ENCODE results near the gene EIF4E2.

EIF4E2 gene

DNA sequence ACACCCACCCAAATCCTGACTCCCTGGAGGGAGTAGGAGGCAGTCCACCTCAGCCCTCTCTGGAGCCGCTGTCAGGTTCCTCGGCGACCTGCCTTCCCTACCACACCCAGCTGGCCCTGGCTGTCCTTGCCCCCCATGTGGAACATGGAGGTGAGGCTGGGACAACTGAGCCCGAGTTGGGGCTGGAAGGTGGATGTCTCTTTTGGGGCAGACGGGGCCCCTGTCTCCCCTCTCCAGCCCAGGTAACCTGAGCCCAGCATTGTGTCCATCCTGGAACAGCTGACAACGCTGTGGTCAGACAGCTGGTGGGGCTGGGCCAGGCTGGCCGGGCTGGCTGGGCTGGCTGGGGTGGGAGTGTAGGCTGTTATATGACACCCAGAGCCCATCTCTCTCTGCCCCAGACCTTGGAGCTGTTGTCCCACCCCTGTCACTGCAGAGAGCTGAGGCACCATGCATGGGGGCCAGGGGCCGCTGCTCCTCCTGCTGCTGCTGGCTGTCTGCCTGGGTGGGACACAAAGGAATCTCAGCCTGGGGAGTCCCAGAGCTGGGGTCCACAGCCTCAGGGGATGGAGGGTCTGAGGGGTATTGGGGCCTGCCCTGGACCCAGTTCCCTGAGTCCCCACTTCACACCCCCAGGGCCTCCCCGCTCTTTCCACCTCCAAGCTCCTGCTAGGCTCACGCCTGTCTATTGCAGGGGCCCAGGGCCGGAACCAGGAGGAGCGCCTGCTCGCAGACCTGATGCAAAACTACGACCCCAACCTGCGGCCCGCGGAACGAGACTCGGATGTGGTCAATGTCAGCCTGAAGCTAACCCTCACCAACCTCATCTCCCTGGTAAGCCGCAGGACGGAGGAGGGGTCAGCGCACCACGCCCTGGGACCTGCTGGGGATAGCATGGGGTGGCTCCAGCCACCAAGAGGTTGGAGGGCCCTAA lies 10.9 kb upstream of the EIF4E2 start, which contains the start of gene CHRNG:
TSS of gene CHRNG (plus strand) at position 395 of the 934 bp plus-strand sequence. CDS start at position 451, 56 bp downstream.
- peak; percentile 73 for DNase-seq

DNA sequence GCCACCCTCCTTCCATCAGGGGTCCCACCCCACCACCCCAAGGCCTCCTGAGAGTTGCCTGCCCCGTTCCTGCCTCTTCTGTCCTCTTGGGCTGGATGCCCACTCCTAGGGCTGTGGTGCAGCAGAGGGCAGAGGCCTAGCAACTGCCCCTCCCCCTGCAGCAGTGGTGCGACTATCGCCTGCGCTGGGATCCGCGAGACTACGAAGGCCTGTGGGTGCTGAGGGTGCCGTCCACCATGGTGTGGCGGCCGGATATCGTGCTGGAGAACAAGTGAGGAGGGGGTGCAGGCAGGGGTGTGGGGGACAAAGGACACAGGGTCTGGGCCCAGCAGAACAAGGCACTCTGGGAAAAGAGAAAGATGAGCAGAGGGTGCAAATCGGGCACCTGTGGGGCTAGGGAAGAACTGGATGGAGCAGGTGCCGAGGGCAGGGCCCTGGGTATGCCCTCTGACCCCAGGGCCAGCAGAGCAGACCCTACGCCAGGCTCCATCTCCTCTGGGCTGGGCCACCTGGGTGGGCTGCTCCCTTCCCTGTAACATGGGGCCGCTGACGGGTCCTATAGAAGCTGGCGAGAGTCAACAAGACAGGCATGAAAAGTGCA lies 9.9 kb upstream of the EIF4E2 start:
- DNase-seq = no peak

DNA sequence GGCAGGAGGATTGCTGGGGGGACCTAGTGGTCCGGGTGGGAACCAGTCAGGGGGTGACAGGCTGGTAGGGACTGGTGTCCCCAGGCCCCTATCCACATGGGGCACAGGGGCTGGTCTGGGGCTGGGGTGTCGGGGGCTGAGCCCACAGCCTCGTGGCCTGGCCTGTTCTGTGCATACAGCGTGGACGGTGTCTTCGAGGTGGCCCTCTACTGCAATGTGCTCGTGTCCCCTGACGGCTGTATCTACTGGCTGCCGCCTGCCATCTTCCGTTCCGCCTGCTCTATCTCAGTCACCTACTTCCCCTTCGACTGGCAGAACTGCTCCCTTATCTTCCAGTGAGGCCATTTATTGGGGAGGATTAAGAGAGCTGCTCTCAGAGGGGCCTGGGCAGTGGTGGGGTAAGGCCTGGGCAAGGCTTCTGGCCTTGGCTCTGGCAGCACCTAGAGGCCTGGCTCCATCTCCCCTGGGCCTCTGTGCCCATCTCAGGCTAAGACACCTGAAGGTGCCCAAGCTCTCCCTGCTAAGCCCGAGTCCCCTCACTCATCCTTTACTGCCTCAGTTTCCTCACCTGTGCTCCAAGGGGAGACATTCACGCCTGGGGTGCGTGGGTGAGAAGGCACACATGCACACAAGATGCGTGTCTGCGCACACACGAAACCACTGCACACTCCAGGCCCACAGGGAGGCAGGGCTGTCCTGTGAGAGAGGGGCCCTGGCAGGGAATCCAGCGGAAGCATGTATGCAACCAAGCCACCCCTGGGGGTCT lies 9.1 kb upstream of the EIF4E2 start:
- no peak for DNase-seq

DNA sequence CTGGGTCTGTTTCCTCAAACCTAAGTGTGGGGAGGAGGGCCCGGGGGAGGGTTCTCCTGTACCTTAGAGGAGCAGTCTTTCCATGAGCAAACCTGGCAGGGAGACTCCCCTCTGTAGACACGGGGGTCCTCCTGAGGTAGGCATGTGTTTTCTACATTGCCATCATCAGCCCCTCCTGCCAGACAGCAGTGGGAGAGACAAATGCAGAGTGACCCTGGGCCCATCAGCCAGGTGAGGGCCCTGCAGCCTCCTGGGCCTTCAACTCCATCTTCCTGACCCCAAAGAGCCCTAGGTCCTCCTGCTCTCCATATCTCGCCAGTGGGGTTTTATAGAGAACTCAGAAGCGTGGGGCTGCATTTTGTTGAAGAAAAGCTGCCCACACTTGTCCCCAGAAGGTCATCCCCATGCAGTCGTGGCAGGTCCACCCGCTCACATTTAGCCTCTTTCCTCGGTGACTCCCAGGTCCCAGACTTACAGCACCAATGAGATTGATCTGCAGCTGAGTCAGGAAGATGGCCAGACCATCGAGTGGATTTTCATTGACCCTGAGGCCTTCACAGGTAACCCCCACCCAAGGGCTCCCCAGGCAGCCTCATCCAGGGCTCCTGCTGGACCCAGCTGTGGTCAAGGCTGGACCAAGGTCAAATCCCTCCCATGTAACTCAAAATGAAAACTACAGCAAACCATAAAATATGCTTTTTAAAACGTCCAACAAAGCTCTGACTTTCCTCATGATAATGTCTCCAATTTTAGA lies 8.4 kb upstream of the EIF4E2 start:
- DNase-seq = no peak

DNA sequence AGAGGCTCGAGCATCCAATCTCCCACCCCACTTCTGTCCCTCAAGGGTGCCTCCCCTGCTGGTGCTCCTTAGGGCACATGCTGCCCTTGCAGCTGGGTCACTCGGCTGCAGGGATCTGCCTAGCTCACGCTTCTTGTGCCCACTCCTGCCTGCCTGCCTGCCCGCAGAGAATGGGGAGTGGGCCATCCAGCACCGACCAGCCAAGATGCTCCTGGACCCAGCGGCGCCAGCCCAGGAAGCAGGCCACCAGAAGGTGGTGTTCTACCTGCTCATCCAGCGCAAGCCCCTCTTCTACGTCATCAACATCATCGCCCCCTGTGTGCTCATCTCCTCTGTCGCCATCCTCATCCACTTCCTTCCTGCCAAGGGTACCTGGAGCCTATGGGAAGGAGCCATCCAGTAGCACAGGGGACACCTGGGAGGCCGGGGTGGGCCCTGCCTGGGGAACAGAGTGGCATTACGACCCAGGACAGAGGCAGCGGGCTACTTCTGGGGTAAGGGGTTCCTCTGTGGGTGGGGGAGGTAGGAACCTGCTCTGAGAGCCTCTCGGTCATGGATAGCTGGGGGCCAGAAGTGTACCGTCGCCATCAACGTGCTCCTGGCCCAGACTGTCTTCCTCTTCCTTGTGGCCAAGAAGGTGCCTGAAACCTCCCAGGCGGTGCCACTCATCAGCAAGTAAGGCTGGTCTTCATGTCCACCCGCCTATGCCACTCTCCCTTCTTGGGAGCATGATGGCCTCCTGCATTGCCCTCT lies 7.6 kb upstream of the EIF4E2 start:
- DNase-seq = no peak

DNA sequence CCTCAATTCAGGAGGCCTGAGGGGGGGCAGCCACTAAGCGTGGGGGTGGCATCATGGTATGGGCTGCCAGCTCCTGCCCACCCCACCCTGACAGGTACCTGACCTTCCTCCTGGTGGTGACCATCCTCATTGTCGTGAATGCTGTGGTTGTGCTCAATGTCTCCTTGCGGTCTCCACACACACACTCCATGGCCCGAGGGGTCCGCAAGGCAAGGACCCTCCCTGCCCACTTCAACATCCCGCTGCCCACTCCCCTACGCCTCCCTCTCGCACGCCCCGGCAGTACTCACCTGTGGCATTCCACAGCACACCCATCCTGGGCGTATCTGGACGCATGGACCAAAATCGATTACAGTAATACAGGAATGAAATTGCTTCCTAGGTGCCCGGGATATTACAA lies 7.0 kb upstream of the EIF4E2 start:
- no peak for DNase-seq

DNA sequence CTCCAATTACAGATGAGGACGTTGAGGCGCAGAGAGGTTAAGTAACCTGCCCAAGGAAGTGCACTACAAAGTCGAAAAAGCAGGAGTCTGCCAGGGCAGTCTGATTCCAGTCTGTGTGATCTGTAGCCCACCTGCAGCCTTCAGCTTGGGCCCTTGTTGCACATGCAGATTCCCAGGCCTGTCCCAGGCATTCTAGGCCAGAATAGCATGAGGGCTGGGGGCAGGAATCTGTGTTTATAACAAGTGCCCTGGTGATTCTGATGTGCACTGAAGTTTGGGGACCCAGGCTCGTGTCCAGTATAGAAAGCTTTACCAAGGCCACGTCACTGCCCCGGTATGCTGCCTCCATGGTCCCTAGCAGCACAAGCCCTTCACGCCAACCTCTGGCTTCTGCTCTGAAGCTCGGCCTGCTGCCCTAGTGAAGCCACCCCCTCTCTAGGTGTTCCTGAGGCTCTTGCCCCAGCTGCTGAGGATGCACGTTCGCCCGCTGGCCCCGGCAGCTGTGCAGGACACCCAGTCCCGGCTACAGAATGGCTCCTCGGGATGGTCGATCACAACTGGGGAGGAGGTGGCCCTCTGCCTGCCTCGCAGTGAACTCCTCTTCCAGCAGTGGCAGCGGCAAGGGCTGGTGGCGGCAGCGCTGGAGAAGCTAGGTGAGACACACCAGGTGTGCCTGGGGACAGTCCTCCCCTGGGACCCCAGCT lies 6.4 kb upstream of the EIF4E2 start:
- DNase-seq = no peak

DNA sequence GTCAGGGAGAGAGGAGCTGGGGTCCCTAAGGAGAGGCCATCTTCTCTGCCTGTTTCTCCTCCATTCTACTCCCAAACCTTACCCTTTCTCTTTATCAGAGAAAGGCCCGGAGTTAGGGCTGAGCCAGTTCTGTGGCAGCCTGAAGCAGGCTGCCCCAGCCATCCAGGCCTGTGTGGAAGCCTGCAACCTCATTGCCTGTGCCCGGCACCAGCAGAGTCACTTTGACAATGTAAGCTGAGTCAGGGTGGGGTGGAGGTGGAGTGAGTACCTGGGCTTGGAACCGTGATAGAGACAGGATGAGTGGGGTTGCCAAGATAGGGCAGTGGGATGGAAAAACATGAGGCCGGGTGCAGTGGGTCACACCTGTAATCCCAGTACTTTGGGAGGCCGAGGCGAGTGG lies 5.8 kb upstream of the EIF4E2 start:
- DNase-seq = no peak

DNA sequence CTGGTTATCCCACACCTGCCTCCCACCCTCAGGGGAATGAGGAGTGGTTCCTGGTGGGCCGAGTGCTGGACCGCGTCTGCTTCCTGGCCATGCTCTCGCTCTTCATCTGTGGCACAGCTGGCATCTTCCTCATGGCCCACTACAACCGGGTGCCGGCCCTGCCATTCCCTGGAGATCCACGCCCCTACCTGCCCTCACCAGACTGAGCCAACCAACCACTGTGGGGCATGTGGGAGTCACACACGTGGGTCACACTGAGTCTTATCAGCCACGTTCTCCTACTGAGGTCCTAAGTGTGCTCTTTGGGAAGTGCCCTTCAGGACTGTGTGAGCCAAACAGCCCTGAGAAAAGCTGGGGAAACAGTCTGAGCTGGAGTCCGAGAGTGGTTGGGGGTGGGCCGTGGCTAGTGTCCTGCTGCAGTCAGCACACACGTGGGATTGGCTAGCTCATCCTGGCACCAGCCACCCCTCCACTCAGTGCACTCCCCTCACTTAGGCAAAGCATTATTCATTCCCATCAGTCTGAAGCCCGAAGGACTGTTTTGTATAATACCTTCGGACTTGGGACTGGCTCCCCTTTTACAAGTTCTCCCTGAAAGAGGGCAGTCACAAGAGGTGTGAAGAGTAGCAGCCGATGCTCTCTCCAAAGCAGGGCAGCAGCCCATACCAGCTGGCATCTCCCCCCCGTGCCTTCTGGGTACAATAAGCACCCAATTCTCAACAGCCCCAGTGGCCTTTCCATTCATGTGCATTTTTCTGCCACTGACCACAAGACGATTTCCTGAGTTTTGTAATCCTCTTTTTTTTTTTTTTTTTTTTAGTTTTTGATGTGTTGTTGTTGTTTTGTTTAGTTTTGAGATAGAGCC lies 4.7 kb upstream of the EIF4E2 start:
- no peak for DNase-seq

DNA sequence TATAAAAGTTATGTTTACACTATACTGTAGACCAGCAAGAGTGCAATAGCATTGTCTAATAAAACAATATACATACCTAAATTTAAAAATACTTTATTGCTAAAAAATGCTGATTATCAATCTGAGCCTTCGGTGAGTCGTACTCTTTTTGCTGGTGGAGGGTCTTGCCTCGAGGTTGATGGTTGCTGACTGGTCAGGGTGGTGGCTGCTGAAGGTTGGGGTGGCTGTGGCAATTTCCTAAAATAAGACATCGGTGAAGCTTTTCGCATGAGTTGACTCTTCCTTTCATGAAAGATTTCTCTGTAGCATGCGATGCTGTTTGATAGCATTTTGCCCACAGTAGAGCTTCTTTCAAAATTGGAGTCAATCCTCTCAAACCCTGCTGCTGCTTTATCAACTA lies 2.5 kb upstream of the EIF4E2 start:
- DNase-seq = no peak

DNA sequence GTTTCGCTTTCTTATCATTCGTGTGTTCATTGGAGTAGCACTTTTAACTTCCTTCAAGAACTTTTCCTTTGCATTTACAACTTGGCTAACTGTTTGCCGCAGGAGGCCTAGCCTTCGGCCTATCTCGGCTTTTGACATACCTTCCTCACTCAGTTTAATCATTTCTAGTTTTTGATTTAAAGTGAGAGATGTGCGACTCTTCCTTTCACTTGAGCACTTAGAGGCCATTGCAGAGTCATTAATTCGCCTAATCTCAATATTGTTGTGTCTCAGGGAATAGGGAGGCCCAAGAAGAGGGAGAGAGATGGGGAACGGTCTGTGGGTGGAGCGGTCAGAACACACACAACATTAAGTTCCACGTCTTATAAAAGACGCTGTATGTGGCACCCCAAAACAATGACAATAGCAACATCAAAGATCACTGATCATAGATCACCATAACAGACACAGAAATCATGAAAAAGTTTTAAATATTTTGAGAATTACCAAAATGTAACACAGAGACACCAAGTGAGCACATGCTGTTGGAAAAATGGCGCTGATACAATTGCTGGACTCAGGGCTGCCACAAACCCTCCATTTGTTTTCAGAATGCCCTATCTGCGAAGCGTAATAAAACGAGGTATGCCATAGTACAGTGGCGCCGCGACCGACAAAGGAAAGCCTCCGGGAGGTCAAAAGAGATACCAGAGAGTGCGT lies 685 bp upstream of the EIF4E2 start:
- DNase-seq = no peak

DNA sequence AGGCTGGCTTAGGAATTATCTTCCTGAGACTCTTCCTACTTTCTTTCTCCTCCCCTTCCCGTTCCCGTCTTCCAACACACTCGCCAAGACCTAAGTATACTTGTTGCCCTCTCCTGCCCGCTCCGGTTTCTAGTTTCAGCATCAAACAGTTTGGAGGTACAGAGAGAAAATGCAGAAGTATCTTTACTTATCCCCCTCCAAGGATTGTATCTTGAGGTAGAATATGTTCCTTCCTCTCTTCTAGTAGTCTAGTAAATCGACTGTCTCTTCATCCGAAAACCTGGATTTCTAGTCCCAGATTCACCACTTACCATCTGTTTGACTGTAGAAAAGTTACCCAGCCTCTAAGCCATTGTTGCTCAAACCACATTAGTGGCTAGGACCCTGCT lies 755 bp downstream of the EIF4E2 start:
- no peak for DNase-seq

DNA sequence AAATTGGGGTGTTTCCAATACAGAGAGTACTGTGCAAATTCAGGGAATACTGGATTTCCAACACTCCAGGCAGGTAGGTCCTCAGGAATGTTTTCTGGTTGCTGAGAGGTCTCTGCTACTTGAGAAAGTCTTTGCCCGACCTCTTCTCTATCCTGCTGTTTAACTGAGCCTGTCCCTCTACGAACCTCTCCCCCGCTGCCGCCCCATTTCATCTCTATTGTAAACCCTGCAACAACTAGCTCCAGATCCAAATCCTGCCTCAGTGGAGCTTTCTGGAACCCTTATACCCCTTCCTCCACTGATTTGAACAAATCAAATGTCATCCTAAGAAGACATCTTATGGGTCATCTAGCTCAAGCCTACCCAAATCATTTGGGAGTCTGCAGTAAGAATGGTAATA lies 1.3 kb downstream of the EIF4E2 start:
- no peak for DNase-seq

DNA sequence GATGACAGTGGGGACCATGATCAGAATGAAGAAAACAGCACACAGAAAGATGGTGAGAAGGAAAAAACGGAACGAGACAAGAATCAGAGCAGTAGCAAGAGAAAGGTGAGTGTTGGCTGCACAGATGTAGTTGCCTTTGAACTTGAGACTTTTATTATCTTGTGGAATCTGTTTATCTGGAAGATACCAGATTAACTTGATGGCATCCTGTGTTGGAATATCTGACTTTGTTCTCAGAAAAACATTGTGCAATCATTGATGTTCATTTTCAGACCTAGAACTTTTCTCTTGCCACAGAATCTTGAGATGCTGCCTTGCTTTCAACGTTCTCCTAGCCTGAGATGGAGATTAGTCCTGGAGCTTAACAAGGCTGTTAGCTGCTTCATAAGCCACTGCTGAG lies 5.9 kb downstream of the EIF4E2 start:
- no peak for DNase-seq

DNA sequence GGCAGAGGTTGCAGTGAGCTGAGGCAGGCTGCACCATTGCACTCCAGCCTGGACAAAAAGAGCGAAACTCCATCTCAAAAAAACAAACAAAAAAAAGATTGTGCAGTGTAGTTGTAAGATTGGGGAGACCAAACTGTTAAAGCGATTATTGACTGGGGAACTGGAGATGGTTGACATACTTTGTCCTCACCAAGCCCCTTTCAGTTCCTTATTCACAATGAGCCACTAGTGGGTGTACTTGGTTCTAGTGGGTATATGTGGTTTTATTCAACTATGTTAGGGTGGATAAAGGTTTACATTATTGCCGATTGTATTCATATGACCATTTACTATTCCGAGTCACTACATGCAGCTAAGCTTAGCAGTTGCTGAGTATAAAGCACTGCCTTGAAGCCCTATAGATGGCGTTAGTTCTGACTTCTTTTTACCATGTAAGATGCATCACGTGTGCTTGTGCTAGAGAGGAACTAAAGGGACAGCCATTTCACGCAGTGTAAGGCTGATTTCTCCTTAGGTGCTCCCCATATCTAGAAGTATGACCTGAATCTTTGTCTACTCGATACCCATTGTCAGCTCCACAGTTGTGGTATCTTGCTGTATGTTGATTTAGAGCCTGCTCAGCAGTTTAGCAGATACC lies 12.1 kb downstream of the EIF4E2 start:
- no peak for DNase-seq

DNA sequence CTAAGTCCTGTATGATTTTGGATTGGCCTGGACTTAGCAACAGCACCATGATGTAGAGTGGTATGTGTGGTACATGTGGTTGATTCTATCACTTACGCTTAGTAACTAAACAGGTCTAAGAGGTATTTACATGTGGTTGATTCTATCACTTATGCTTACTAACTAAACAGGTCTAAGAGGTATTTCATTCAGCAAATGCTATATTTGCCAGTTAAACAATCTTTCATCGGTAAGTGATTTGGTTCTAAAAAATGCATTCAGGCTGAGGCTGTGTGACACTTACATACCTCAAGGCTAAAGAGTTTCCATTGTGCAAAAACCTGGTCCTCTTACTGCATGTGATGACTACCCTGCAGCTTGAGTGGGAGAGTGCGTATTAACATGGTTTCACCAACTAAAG lies 13.1 kb downstream of the EIF4E2 start:
- DNase-seq = no peak

DNA sequence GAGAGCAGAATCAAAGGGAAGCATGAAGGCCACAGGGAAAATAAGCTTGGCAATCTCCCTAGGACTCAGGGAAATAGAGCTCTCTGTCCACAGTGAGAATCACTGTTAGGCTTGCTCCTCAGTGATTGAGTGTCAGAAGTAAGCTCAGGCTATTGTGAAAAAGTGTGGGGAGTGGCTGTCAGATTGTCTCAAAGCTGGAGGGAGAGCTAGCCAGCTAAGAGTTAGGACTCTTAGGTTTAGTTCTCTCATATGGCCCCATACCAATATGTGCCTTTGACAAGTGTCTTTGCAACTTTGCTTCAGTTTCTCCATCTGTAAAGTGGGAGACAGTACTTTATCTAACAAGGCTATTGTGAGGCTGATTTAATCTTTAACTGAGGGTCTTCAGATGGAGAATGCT lies 17.2 kb downstream of the EIF4E2 start:
- no peak for DNase-seq

DNA sequence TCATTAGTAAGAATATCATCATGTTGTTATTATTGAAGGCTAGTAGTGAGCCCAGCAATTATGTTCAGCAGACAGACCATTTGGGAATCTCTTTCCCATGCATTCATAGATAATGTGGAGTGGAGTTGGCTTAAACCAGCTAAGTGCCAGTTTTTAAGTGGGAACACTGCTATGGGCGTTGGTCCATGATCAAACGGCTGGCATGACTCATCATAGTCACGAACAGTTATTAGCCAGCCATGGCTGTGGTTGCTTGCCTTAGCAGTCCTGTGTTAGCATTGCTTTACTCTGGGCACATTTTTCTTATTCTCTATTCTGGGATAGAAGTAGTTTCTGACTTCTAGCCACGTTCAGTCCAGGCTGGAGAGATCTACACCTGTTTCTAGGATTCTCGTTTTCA lies 17.7 kb downstream of the EIF4E2 start:
- no peak for DNase-seq

DNA sequence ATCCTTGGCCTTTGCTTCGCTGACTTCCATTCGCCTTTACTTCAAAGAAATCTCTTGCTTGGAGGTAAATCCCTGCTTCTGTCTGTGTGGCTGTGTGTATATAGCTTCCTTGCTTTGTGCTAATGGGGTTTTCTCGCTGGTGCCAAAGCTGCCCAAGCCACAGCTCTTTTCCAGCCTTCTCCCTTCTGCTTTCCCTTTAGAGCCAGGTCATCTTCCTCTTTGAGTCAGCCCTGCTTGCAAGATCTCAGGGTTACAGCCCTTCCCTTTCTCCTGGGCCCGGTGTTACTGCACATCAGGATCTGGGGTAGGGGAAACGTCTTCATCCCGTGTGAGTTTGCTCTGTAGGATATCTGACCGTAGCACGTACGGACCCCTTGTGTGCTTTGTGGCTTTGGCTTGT lies 19.1 kb downstream of the EIF4E2 start:
- no peak for DNase-seq
